Measurements from ENCODE around the gene EGF.
A peak's percentile ranks its signal among the peaks of the same experiment; 100 is the strongest.
"Not testable (repeated sequence)": the region's sequence is repeated elsewhere in the genome, so short reads cannot be mapped to it uniquely, and the experiment has no call there.

The EGF gene

GRCh38 chr4:109914322-109914721, 1.6 kb downstream of the EGF start:
- DNase-seq (ENCODE audit: low read depth) = no peak

- no peak for DNase-seq (ENCODE audit: low read depth)
Observed at GRCh38 chr4:109915385-109916026, 2.8 kb downstream of the EGF start.

- no peak for DNase-seq (ENCODE audit: low read depth)
Observed at GRCh38 chr4:109916027-109916409, 3.3 kb downstream of the EGF start.

GRCh38 chr4:109921384-109921808, 8.7 kb downstream of the EGF start:
- peak; percentile 82 for DNase-seq (ENCODE audit: low read depth)

- no peak for DNase-seq (ENCODE audit: low read depth)
Observed at GRCh38 chr4:109925396-109925795, 12.7 kb downstream of the EGF start.

- no peak for DNase-seq (ENCODE audit: low read depth)
Observed at GRCh38 chr4:109928327-109929045, 15.8 kb downstream of the EGF start.

- no peak for DNase-seq (ENCODE audit: low read depth)
Observed at GRCh38 chr4:109930464-109930863, 17.8 kb downstream of the EGF start.

GRCh38 chr4:109930872-109931271, 18.2 kb downstream of the EGF start:
- no peak for DNase-seq (ENCODE audit: low read depth)

- DNase-seq (ENCODE audit: low read depth) = no peak
Observed at GRCh38 chr4:109931318-109931717, 18.6 kb downstream of the EGF start.

GRCh38 chr4:109937352-109937751, 24.7 kb downstream of the EGF start:
- DNase-seq (ENCODE audit: low read depth) = not testable (repeated sequence)

GRCh38 chr4:109939190-109939589, 26.5 kb downstream of the EGF start:
- no peak for DNase-seq (ENCODE audit: low read depth)

GRCh38 chr4:109942292-109942926, 29.7 kb downstream of the EGF start:
- no peak for DNase-seq (ENCODE audit: low read depth)

GRCh38 chr4:109943745-109944144, 31.1 kb downstream of the EGF start:
- no peak for DNase-seq (ENCODE audit: low read depth)

- DNase-seq (ENCODE audit: low read depth) = no peak
Observed at GRCh38 chr4:109944591-109944990, 31.9 kb downstream of the EGF start.

GRCh38 chr4:109945056-109945455, 32.4 kb downstream of the EGF start:
- peak; percentile 32 for DNase-seq (ENCODE audit: low read depth)

- no peak for DNase-seq (ENCODE audit: low read depth)
Observed at GRCh38 chr4:109946120-109946519, 33.4 kb downstream of the EGF start.

GRCh38 chr4:109947457-109947856, 34.8 kb downstream of the EGF start:
- DNase-seq (ENCODE audit: low read depth) = peak; percentile 70

GRCh38 chr4:109947918-109948317, 35.2 kb downstream of the EGF start:
- DNase-seq (ENCODE audit: low read depth) = peak; percentile 16

GRCh38 chr4:109949099-109949718, 36.5 kb downstream of the EGF start:
- not testable (repeated sequence) for DNase-seq (ENCODE audit: low read depth)

GRCh38 chr4:109952612-109953011, 39.9 kb downstream of the EGF start:
- DNase-seq (ENCODE audit: low read depth) = no peak

GRCh38 chr4:109953556-109953955, 40.9 kb downstream of the EGF start:
- DNase-seq (ENCODE audit: low read depth) = no peak

- DNase-seq (ENCODE audit: low read depth) = no peak
Observed at GRCh38 chr4:109955146-109955545, 42.5 kb downstream of the EGF start.

- DNase-seq (ENCODE audit: low read depth) = no peak
Observed at GRCh38 chr4:109957227-109957626, 44.5 kb downstream of the EGF start.

Data from ELR (cell line).